A549 (cell line): ENCODE data around the gene HSPB1. TPM values are rescaled to one million over a fixed set of nuclear protein-coding genes. Genes with fewer than 3 reads are reported as not detected.
A peak's percentile ranks its signal among the peaks of the same experiment; 100 is the strongest.

Experiments
- ATAC-seq, 2 experiments: fragments of 200-7000 bp in 1 of 2; fragments of >200 bp in 1 of 2; cut with Nextera tagmentation in 1 of 2; cut with Tn5 transposase in 1 of 2; 3 replicates each; pipeline versions ENCODE4 v1.8.0 to v1.9.1; 2018 to 2020; ENCODE audit warnings: mild to moderate bottlenecking in 1 of 2, moderate library complexity in 1 of 2
- CTCF ChIA-PET: fragments of 300-600 bp; sonication (Branson Sonifier 250); formaldehyde crosslinking; extraction: SDS; loops from one replicate; lab custom pipeline; 2021; ENCODE audit warnings: antibody characterized with exemption, inconsistent platforms; lab: Yijun Ruan, JAX
- POLR2A ChIA-PET: fragments of 350-600 bp; formaldehyde crosslinking; extraction: SDS; loops from one replicate; lab custom pipeline; 2021; ENCODE audit warnings: antibody characterized with exemption, inconsistent platforms; lab: Yijun Ruan, JAX
- DNase-seq, 2 experiments: peaks; one replicate each; pipeline versions ENCODE4 v3.0.0 to v3.0.0-alpha.2; 2011 to 2016; ENCODE audit warnings: low read depth in 1 of 2, low spot score in 1 of 2
- FAIRE-seq: peaks from 2 replicates; lab custom pipeline; 2011; peaks lifted over from hg19 to GRCh38; lab: Jason Lieb, UNC
- H3K27ac ChIP-seq, 2 experiments: fragments of >200 bp; sonication (Bioruptor Twin); formaldehyde crosslinking; 3 replicates each; pipeline ENCODE4 v1.5.1; 2016 to 2017
- H3K4me1 ChIP-seq: fragments of >200 bp; sonication (Bioruptor Twin); formaldehyde crosslinking; 3 replicates; pipeline ENCODE4 v1.6.1; 2016
- H3K4me2 ChIP-seq: fragments of >200 bp; sonication (Bioruptor Twin); formaldehyde crosslinking; 3 replicates; pipeline ENCODE4 v1.6.1; 2016
- H3K4me3 ChIP-seq: fragments of >200 bp; sonication (Bioruptor Twin); formaldehyde crosslinking; 3 replicates; pipeline ENCODE4 v1.5.1; 2016
- H3K9me3 ChIP-seq: fragments of >200 bp; sonication (Bioruptor Twin); formaldehyde crosslinking; 3 replicates; pipeline ENCODE4 v1.6.1; 2016
- CBX8 ChIP-seq: fragments of 200-600 bp; sonication (generic); IDR thresholded peaks from 2 replicates; pipeline ENCODE4 v1.6.1; 2016
- CEBPB ChIP-seq, 2 experiments: fragments of >200 bp in 1 of 2; sonication (Bioruptor Twin) in 1 of 2; formaldehyde crosslinking in 1 of 2; IDR thresholded peaks; 2 replicates each; pipeline ENCODE4 v1.6.1; 2012 to 2016
- CHD4 ChIP-seq: fragments of 200-600 bp; sonication (generic); IDR thresholded peaks from 2 replicates; pipeline ENCODE4 v1.6.1; 2016; ENCODE audit warnings: antibody characterized with exemption, mild to moderate bottlenecking, borderline replicate concordance
- EP300 ChIP-seq, 2 experiments: fragments of >200 bp; sonication (Bioruptor Twin); formaldehyde crosslinking; IDR thresholded peaks; 2 replicates in 1 of 2; 3 replicates in 1 of 2; pipeline ENCODE4 v1.6.1; 2016 to 2017
- ESRRA ChIP-seq: fragments of 150-350 bp; IDR thresholded peaks from 2 replicates; pipeline ENCODE4 v1.6.1; 2014; ENCODE audit warnings: mild to moderate bottlenecking, low read length, borderline replicate concordance
- FOSL2 ChIP-seq, 2 experiments: fragments of 450-650 bp in 1 of 2; fragments of >200 bp in 1 of 2; sonication (Bioruptor Twin) in 1 of 2; formaldehyde crosslinking; IDR thresholded peaks; 2 replicates each; pipeline versions ENCODE4 v1.5.0 to v1.6.1; 2016 to 2020; ENCODE audit warnings: mild to moderate bottlenecking in 1 of 2, moderate library complexity in 1 of 2
- HOXB5 ChIP-seq: fragments of 250-450 bp; sonication (Bioruptor Pico); IDR thresholded peaks from 2 replicates; pipeline ENCODE4 v1.5.0; 2020; ENCODE audit warnings: mild to moderate bottlenecking, moderate library complexity
- JUNB ChIP-seq: fragments of >200 bp; sonication (Bioruptor Twin); formaldehyde crosslinking; IDR thresholded peaks from 2 replicates; pipeline ENCODE4 v1.6.1; 2016
- KDM1A ChIP-seq: fragments of 200-600 bp; sonication (generic); IDR thresholded peaks from 2 replicates; pipeline ENCODE4 v1.6.1; 2016; ENCODE audit warnings: low read depth, mild to moderate bottlenecking
- KDM5A ChIP-seq: fragments of 200-600 bp; sonication (generic); IDR thresholded peaks from 2 replicates; pipeline ENCODE4 v1.6.1; 2016; ENCODE audit warnings: antibody characterized with exemption, mild to moderate bottlenecking
- MAFK ChIP-seq: fragments of 450-650 bp; IDR thresholded peaks from 2 replicates; pipeline ENCODE4 v1.6.1; 2014; ENCODE audit not compliant: partially characterized antibody
- RAD21 ChIP-seq, 2 experiments: fragments of >200 bp in 1 of 2; sonication (Bioruptor Twin) in 1 of 2; formaldehyde crosslinking in 1 of 2; IDR thresholded peaks in 1 of 2; conservative IDR thresholded peaks in 1 of 2; 2 replicates in 1 of 2; 3 replicates in 1 of 2; pipeline ENCODE4 v1.6.1; 2012 to 2018; ENCODE audit warnings: inconsistent platforms in 1 of 2
- REST ChIP-seq: fragments of 200-600 bp; sonication (generic); IDR thresholded peaks from 2 replicates; pipeline ENCODE4 v1.6.1; 2016; ENCODE audit warnings: antibody characterized with exemption, mild to moderate bottlenecking, moderate library complexity
- RNF2 ChIP-seq: fragments of 200-600 bp; sonication (generic); IDR thresholded peaks from 2 replicates; pipeline ENCODE4 v1.6.1; 2016; ENCODE audit warnings: low read depth, mild to moderate bottlenecking, antibody characterized with exemption, moderate library complexity, borderline replicate concordance
- ZSCAN20 ChIP-seq: fragments of 250-450 bp; sonication (Bioruptor Pico); IDR thresholded peaks from 2 replicates; pipeline ENCODE4 v1.8.0; 2022; ENCODE audit warnings: mild to moderate bottlenecking, moderate library complexity
- WGBS: methylation state at CpG from one replicate; pipeline ENCODE4 v1.1.6; 2017; ENCODE audit errors: missing lambda C conversion rate; 5-methylcytosine and 5-hydroxymethylcytosine counted together
- polyA plus RNA-seq, 4 experiments: library from polyadenylated mRNA; depleted of rRNA in 3 of 4; stranded (reverse); fragments of >200 nt; fragmentation: RNase III in 1 of 4; extraction: RNeasy Plus Mini Kit Qiagen cat#74134 plus additional on column Dnase treatment in 1 of 4; gene quantifications; 2 replicates in 3 of 4; 3 replicates in 1 of 4; pipeline ENCODE4 v1.2.3, GENCODE V29; 2011 to 2017

Gene HSPB1
- polyA plus RNA-seq, 2 of the 4 experiments (the other 2 are of a cell fraction) = 209 to 620 TPM

- TF ChIP-seq KDM1A = 0 out of 2 replicates have a peak, but pooled peaks have one; percentile 36
- 0 out of 5 replicates have a peak, but pooled peaks of 1 of the 2 experiments have one; percentile 19 for TF ChIP-seq EP300 (IDR thresholded peaks at IDR 0.05)
- no peak for TF ChIP-seq ESRRA
- TF ChIP-seq HOXB5 = peak; percentile 88; the same call in 1 of the 2 replicates
Observed at GRCh38 chr7:76294344-76295024, 8.0 kb upstream of the HSPB1 start (continued).

- Histone ChIP-seq H3K9me3 (no peaks in the 10 kb centered on the region), H3K4me2 (peak overlapping the region; percentile 52), H3K4me1 (peaks cover 73% of the 10 kb centered on the region), H3K4me3 (no peak overlapping the region), H3K27ac (peak overlapping the region; percentile 72 to 97)
- ATAC-seq (peak in 1 of 2 experiments; percentile 9; a peak in 3 of 6 replicates), DNase-seq (peak in 1 of 2 experiments; percentile 69), FAIRE-seq (no peak)
- 53% methylated on average over 22 of the region's 22 CpGs for WGBS
- TF ChIP-seq CHD4 (no peak), RAD21 (conservative IDR thresholded peaks at IDR 0.05 in 1 of 2, IDR thresholded peaks at IDR 0.05 in 1 of 2) (no peak), CEBPB (IDR thresholded peaks at IDR 0.05) (peak; percentile 69 to 93; a peak in 3 of 4 replicates), CBX8 (no peak)
- POLR2A ChIA-PET = interaction anchor here (1.2 kb wide), 1 partner anchor 10 kb away, joined by 4 read pairs; no protein-coding TSS in a partner anchor
- CTCF ChIA-PET = interaction anchor here (0.8 to 32.9 kb wide), 4 partner anchors 11 to 119 kb away, joined by 3 to 764 read pairs (median 6); partner anchors contain the start of gene HSPB1
Observed at GRCh38 chr7:76296743-76297740, 5.4 kb upstream of the HSPB1 start.

- CTCF ChIA-PET = interaction anchor here (27.1 to 32.9 kb wide), 2 partner anchors 7 to 12 kb away, joined by 764 read pairs; partner anchors contain the start of gene HSPB1
- peaks cover 61% of the 10 kb centered on the region for H3K4me1 ChIP-seq
- TF ChIP-seq CEBPB (IDR thresholded peaks at IDR 0.05) (peak; percentile 48 to 90; a peak in 3 of 4 replicates), MAFK (peak; percentile 39), KDM5A (no peak), ZSCAN20 (CRISPR knock-in tag) (no peak), REST (no peak), RNF2 (no peak), FOSL2 (IDR thresholded peaks at IDR 0.05) (peak; percentile 19; the same call in 1 of the 2 replicates), FOSL2 (CRISPR knock-in tag; IDR thresholded peaks at IDR 0.05) (peak; percentile 92), JUNB (0 out of 2 replicates have a peak, but pooled peaks have one; percentile 46), EP300 (IDR thresholded peaks at IDR 0.05) (0 out of 5 replicates have a peak, but pooled peaks of 1 of the 2 experiments have one; percentile 26)
- peak in 1 of 2 experiments; percentile 91 for DNase-seq
- H3K27ac ChIP-seq = peak overlapping the region; percentile 71 to 96
- WGBS = 60% methylated on average over 7 of the region's 7 CpGs
- H3K4me2 ChIP-seq = peak overlapping the region; percentile 23; the same call in 2 of the 3 replicates
- POLR2A ChIA-PET = interaction anchor here (1.6 kb wide), 1 partner anchor 9 kb away, joined by 4 read pairs; no protein-coding TSS in a partner anchor
- FAIRE-seq = no peak
- peak in 1 of 2 experiments; percentile 2; a peak in 2 of 6 replicates for ATAC-seq
- H3K4me3 ChIP-seq = no peak overlapping the region
- H3K9me3 ChIP-seq = no peaks in the 10 kb centered on the region
Observed at GRCh38 chr7:76300166-76300731, 2.2 kb upstream of the HSPB1 start.
